Hematopoietic multipotent progenitor cell treated with erythropoietin and hydrocortisone succinate and interleukin-3 and kit ligand, for 4 days (in vitro differentiated cells): ENCODE data around the gene ELF5.

Experiments
- DNase-seq: peaks from one replicate; pipeline ENCODE4 v3.0.0-alpha.2; 2015

Gene ELF5

GRCh38 chr11:34490304-34490703, 23.3 kb downstream of the ELF5 start:
- DNase-seq: no peak

GRCh38 chr11:34488855-34489557, 24.6 kb downstream of the ELF5 start:
- no peak for DNase-seq

- DNase-seq: no peak
These were observed 26.2 kb downstream of the ELF5 start for GRCh38 chr11:34487430-34487829.

- no peak for DNase-seq
These were observed 30.3 kb downstream of the ELF5 start for GRCh38 chr11:34483106-34483874.

GRCh38 chr11:34481307-34481706, 32.3 kb downstream of the ELF5 start:
- DNase-seq: no peak

GRCh38 chr11:34480314-34480713, 33.3 kb downstream of the ELF5 start:
- DNase-seq: no peak

GRCh38 chr11:34478845-34479663, 34.5 kb downstream of the ELF5 start:
- DNase-seq: no peak

GRCh38 chr11:34476849-34477248, 36.7 kb downstream of the ELF5 start:
- no peak for DNase-seq

GRCh38 chr11:34475656-34476055, 37.9 kb downstream of the ELF5 start:
- DNase-seq: no peak

- DNase-seq: no peak
These were observed 39.9 kb downstream of the ELF5 start for GRCh38 chr11:34473603-34474169.

GRCh38 chr11:34468209-34468841, 45.3 kb downstream of the ELF5 start:
- peak; percentile 85 for DNase-seq

GRCh38 chr11:34466802-34467488, 46.6 kb downstream of the ELF5 start:
- DNase-seq: no peak

- peak; percentile 90 for DNase-seq
These were observed 49.0 kb downstream of the ELF5 start for GRCh38 chr11:34464591-34465051.

GRCh38 chr11:34461215-34461614, 52.4 kb downstream of the ELF5 start:
- DNase-seq: no peak

- DNase-seq: no peak
These were observed 53.3 kb downstream of the ELF5 start for GRCh38 chr11:34460278-34460677.

GRCh38 chr11:34459507-34460162, 54.0 kb downstream of the ELF5 start:
- DNase-seq: no peak

GRCh38 chr11:34458525-34458924, 55.1 kb downstream of the ELF5 start:
- DNase-seq: no peak

GRCh38 chr11:34457607-34458006, 56.0 kb downstream of the ELF5 start:
- no peak for DNase-seq

GRCh38 chr11:34454308-34455032, 59.1 kb downstream of the ELF5 start:
- DNase-seq: no peak

GRCh38 chr11:34451053-34451452, 62.5 kb downstream of the ELF5 start:
- peak; percentile 45 for DNase-seq

GRCh38 chr11:34449013-34449412, 64.6 kb downstream of the ELF5 start:
- DNase-seq: peak; percentile 65
